ENCODE results near the gene LYRM4. TPM values are rescaled to one million over a fixed set of nuclear protein-coding genes. Genes with fewer than 3 reads are reported as not detected.

LYRM4 gene
- total and polyA plus RNA-seq, 9 of the 15 experiments (the other 6 are each of a cell fraction or from before 2014, with no cell fraction given), result 24.2 to 69.4 (median 41.8) TPM

DNA sequence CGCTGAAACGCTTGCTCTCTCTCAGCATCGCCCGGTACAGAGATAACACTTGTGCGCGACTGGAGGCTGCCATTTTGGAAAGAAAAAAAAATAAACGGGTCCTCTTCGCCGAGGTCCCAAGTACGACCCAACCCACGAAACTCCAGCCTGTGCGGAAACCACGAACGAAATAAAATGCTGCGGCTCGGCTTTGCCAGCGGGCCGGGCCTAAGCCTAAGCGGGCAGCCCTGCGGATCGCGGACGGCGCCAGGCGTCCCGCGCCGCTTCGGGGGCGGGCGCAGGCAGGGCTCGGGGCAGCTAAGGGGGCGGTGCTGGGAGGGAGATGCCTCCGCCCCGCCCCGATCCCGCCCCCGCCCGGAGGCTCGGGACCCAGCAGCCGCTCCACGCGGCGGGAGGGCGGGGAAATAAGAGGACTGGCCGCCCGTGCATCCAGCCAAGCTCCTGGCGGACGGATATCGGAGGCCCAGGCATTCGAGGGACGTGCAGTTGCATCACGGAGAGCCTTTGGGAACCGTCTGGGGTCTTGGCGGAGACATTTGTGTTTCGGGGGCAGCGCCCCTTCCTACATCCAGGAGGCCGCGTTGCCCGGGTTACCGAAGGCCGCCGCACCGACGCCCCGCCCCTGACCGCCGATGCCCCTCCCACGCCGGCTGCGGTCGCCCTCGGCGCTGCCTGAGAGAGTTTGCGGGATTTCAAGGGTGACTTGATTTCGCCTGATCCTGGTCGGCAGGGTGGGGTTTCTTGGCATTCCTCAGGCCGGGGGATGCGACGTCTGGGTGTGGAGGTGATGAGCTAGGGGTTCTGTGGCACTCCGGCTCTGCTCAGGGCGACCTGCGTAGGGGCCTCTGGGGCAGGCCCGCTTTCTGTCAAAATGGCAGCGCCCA lies at the start of gene LYRM4, which contains the start of gene FARS2 (continued):
- peak; percentile 99 for TF ChIP-seq ZFX (CRISPR knock-in tag; IDR thresholded peaks at IDR 0.05)
- no peak for TF ChIP-seq SRSF1 (IDR thresholded peaks at IDR 0.05; ENCODE audit: low read depth, low read length)
- no peak for TF ChIP-seq SMARCE1 (IDR thresholded peaks at IDR 0.05)
- TF ChIP-seq IRF2 (CRISPR knock-in tag; IDR thresholded peaks at IDR 0.05), result no peak
- TF ChIP-seq ZBTB33 (CRISPR knock-in tag; IDR thresholded peaks at IDR 0.05), result peak; percentile 33; the same call in 1 of the 2 replicates
- TF ChIP-seq PHTF2 (CRISPR knock-in tag; IDR thresholded peaks at IDR 0.05), result no peak
- TF ChIP-seq, protein P1, sequence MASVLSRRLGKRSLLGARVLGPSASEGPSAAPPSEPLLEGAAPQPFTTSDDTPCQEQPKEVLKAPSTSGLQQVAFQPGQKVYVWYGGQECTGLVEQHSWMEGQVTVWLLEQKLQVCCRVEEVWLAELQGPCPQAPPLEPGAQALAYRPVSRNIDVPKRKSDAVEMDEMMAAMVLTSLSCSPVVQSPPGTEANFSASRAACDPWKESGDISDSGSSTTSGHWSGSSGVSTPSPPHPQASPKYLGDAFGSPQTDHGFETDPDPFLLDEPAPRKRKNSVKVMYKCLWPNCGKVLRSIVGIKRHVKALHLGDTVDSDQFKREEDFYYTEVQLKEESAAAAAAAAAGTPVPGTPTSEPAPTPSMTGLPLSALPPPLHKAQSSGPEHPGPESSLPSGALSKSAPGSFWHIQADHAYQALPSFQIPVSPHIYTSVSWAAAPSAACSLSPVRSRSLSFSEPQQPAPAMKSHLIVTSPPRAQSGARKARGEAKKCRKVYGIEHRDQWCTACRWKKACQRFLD (CRISPR knock-in tag; IDR thresholded peaks at IDR 0.05), result peak; percentile 99
- no peak for TF ChIP-seq HLTF (IDR thresholded peaks at IDR 0.05)
- TF ChIP-seq OTX1 (CRISPR knock-in tag; IDR thresholded peaks at IDR 0.05), result peak; percentile 68; the same call in 1 of the 2 replicates
- no peak for TF ChIP-seq HNRNPLL (IDR thresholded peaks at IDR 0.05; ENCODE audit: low read depth, low read length, poor library complexity, severe bottlenecking)
- no peak for TF ChIP-seq ZNF507 (tag; conservative IDR thresholded peaks at IDR 0.05)
- no peak for TF ChIP-seq PPARD (CRISPR knock-in tag; IDR thresholded peaks at IDR 0.05)
- peak; percentile 51 for TF ChIP-seq PCBP1 (IDR thresholded peaks at IDR 0.05; ENCODE audit: low read depth, low read length, poor library complexity, severe bottlenecking)
- peak; percentile 64; the same call in 1 of the 2 replicates for TF ChIP-seq POLR2AphosphoS5 (IDR thresholded peaks at IDR 0.05; ENCODE audit: control insufficient read depth, insufficient read depth, low read depth, low read length)
- TF ChIP-seq, protein P2, sequence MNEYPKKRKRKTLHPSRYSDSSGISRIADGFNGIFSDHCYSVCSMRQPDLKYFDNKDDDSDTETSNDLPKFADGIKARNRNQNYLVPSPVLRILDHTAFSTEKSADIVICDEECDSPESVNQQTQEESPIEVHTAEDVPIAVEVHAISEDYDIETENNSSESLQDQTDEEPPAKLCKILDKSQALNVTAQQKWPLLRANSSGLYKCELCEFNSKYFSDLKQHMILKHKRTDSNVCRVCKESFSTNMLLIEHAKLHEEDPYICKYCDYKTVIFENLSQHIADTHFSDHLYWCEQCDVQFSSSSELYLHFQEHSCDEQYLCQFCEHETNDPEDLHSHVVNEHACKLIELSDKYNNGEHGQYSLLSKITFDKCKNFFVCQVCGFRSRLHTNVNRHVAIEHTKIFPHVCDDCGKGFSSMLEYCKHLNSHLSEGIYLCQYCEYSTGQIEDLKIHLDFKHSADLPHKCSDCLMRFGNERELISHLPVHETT (CRISPR knock-in tag; conservative IDR thresholded peaks at IDR 0.05 in 1 of 2, IDR thresholded peaks at IDR 0.05 in 1 of 2), result peak in 1 of 2 experiments; percentile 71; a peak in 1 of 4 replicates
- TF ChIP-seq HDAC6 (IDR thresholded peaks at IDR 0.05; ENCODE audit: low read depth, low read length), result no peak
- 0 out of 2 replicates have a peak, but pooled peaks have one; percentile 6 for TF ChIP-seq ATF6 (CRISPR knock-in tag; IDR thresholded peaks at IDR 0.05)
- TF ChIP-seq SAP30 (IDR thresholded peaks at IDR 0.05; ENCODE audit: borderline replicate concordance, insufficient read depth, low read depth, low read length, poor library complexity, severe bottlenecking), result peak; percentile 64

Data from K562 (cell line).